SU-DHL-6 (cell line): ENCODE data around the gene TBR1.

Experiments used
- H2AFZ ChIP-seq: fragments of 200-600 bp; sonication (generic); 2 replicates; pipeline ENCODE4 v1.6.1; 2014; ENCODE audit warnings: low read depth, mild to moderate bottlenecking, moderate library complexity, mixed read lengths, antibody characterized with exemption, low read length; ENCODE audit not compliant: severe bottlenecking
- H3F3A ChIP-seq: fragments of 200-600 bp; shearing (Covaris generic); 2 replicates; pipeline ENCODE4 v1.6.0; 2016; ENCODE audit warnings: antibody characterized with exemption, mild to moderate bottlenecking; ENCODE audit not compliant: insufficient read depth
- H3K27ac ChIP-seq: fragments of 200-600 bp; sonication (generic); 2 replicates; pipeline ENCODE4 v1.5.1; 2016; ENCODE audit warnings: low read depth, mild to moderate bottlenecking, low read length, moderate library complexity, mixed read lengths
- H3K27me3 ChIP-seq: fragments of 200-600 bp; sonication (generic), shearing (Covaris generic); 2 replicates; pipeline ENCODE4 v1.6.0; 2014; ENCODE audit warnings: mild to moderate bottlenecking, low read length
- H3K36me3 ChIP-seq: fragments of 200-600 bp; sonication (generic); 2 replicates; pipeline ENCODE4 v1.6.1; 2014; ENCODE audit warnings: mild to moderate bottlenecking, low read length, mixed read lengths
- H3K4me2 ChIP-seq: fragments of 300-600, 200-600 bp; shearing (Covaris generic), sonication (generic); 2 replicates; pipeline ENCODE4 v1.6.0; 2014; ENCODE audit warnings: low read length, low read depth, mild to moderate bottlenecking; ENCODE audit not compliant: poor library complexity, severe bottlenecking
- H3K4me3 ChIP-seq: fragments of 200-600 bp; sonication (generic); 2 replicates; pipeline ENCODE4 v1.5.1; 2014; ENCODE audit warnings: antibody characterized with exemption, low read length, mild to moderate bottlenecking, mixed read lengths; ENCODE audit not compliant: insufficient read depth, poor library complexity, severe bottlenecking
- H3K79me2 ChIP-seq: fragments of 200-600 bp; sonication (generic); 2 replicates; pipeline ENCODE4 v1.6.1; 2014; ENCODE audit warnings: mild to moderate bottlenecking, low read length, moderate library complexity; ENCODE audit not compliant: insufficient read depth
- H3K9ac ChIP-seq: fragments of 200-600 bp; sonication (generic); 2 replicates; pipeline ENCODE4 v1.7.0; 2014; ENCODE audit warnings: mild to moderate bottlenecking, low read length
- H3K9me2 ChIP-seq: fragments of 200-600 bp; sonication (generic); replicated peaks from 2 replicates; pipeline ENCODE4 v1.6.1; 2014; ENCODE audit warnings: low read length; ENCODE audit not compliant: insufficient read depth
- H3K9me3 ChIP-seq: fragments of 200-600 bp; sonication (generic); 2 replicates; pipeline ENCODE4 v1.6.1; 2014; ENCODE audit warnings: low read length, mixed read lengths; ENCODE audit not compliant: insufficient read depth
- H4K20me1 ChIP-seq: fragments of 200-600 bp; sonication (generic); 2 replicates; pipeline ENCODE4 v1.6.1; 2014; ENCODE audit warnings: low read depth, mild to moderate bottlenecking, antibody characterized with exemption, low read length, moderate library complexity, mixed read lengths
- CTCF ChIP-seq: fragments of 200-600 bp; sonication (generic); IDR thresholded peaks from one replicate; pipeline ENCODE4 v1.5.1; 2017; ENCODE audit warnings: antibody characterized with exemption, mild to moderate bottlenecking, low read length, moderate library complexity; ENCODE audit not compliant: insufficient read depth, poor library complexity, severe bottlenecking
- EZH2phosphoT487 ChIP-seq: fragments of 200-600 bp; sonication (generic), shearing (Covaris generic); conservative IDR thresholded peaks from 2 replicates; pipeline ENCODE4 v1.6.1; 2018; ENCODE audit warnings: mild to moderate bottlenecking, antibody characterized with exemption, low read length, moderate library complexity, mixed read lengths

Gene TBR1

DNA sequence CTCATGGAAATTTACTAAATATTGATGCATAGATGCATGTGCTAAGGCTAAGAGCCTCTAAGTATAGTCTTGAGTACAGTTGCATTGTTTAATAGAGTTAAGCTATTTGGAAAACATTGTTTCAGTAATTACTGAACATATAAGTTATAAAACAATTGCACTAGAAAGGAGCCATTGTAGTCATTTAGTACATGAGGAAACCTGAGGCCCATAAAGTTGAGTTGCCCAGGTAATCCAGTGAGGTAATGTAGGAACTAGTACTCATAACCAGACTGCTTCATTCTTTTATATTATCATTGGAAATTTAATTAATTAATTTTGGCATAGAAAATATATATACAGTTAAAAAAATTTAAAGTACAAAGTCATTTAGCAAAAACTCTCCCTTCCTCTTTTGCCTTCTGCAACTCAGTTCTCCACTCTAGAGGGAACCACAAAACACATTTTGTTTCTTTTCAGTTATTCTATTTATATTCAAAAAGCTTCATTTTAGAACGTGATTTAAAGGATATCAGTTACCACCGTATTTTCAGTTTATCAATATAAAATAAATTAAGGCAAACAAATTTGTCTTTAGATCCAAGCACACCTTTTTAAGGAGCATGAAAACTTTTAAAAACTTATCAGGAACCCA, 27.8 kb upstream of the TBR1 start:
- Histone ChIP-seq H3K9me3 (no peaks in the 10 kb centered on the region), H3K9me2 (no peaks in the 10 kb centered on the region), H3K4me2 (no peak overlapping the region), H4K20me1 (no peaks in the 10 kb centered on the region), H3K27me3 (no peaks in the 10 kb centered on the region), H2AFZ (no peak overlapping the region), H3K36me3 (peaks cover 24% of the 10 kb centered on the region; the same call in 1 of the 2 replicates), H3K9ac (no peak overlapping the region), H3K4me3 (no peak overlapping the region), H3F3A (no peaks in the 10 kb centered on the region), H3K27ac (no peak overlapping the region), H3K79me2 (no peaks in the 10 kb centered on the region)
- TF ChIP-seq CTCF (no peak), EZH2phosphoT487 (no peak)

DNA sequence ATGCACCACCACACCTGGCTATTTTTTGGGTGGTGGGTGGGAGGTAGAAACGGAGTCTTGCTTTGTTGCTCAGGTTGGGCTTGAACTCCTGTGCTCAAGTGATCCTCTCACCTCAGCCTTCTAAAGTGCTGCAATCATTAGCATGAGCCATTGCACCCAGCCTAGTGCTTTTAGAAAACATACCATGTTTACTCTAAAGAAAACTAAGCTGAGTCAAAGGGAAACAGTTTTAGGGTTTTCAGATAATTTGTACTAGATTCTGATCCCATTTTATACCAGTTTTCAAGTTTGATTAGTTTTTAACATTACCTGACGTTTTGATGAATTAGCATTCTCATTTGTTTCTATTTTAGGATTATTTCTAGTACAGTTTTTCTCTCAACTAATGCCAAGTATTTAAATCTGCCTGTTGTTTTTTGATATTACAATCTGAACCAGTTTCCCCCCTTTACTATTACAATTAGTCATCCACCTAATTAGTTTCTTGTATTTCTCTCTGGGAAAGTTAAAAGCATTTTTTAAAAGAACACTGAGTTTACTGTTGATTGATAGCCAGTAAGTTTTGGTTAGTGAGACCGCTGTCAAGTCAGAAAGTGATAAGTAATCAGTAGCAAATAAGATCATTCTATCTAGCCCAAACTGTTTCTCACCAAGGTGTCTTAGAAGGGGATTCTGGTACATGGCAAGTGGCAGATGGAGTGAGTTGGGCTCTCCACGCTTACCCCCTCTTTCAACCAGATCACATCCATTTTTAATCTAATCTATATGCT, 24.2 kb upstream of the TBR1 start:
- peaks cover 46% of the 10 kb centered on the region for H3K36me3 ChIP-seq

GRCh38 chr2:161400076-161400475, 16.0 kb upstream of the TBR1 start:
- H3K4me3 ChIP-seq: no peak overlapping the region
- H3K9me2 ChIP-seq: no peaks in the 10 kb centered on the region
- no peak overlapping the region for H3K9ac ChIP-seq
- H3K4me2 ChIP-seq: no peak overlapping the region
- H3K27ac ChIP-seq: no peak overlapping the region
- H3K79me2 ChIP-seq: no peaks in the 10 kb centered on the region
- H4K20me1 ChIP-seq: no peaks in the 10 kb centered on the region
- no peaks in the 10 kb centered on the region for H3K9me3 ChIP-seq
- no peak for TF ChIP-seq EZH2phosphoT487
- no peak for TF ChIP-seq CTCF
- no peaks in the 10 kb centered on the region for H3K27me3 ChIP-seq
- H3F3A ChIP-seq: no peaks in the 10 kb centered on the region
- peaks cover 34% of the 10 kb centered on the region for H3K36me3 ChIP-seq
- H2AFZ ChIP-seq: no peak overlapping the region

More for the DNA sequence above, 24.2 kb upstream of the TBR1 start:
- TF ChIP-seq CTCF (no peak), EZH2phosphoT487 (no peak)
- Histone ChIP-seq H3K9me3 (no peaks in the 10 kb centered on the region), H2AFZ (no peak overlapping the region), H3F3A (no peaks in the 10 kb centered on the region), H3K27me3 (no peaks in the 10 kb centered on the region), H3K4me2 (no peak overlapping the region), H3K9me2 (no peaks in the 10 kb centered on the region), H3K79me2 (no peaks in the 10 kb centered on the region), H4K20me1 (no peaks in the 10 kb centered on the region), H3K27ac (no peak overlapping the region), H3K4me3 (no peak overlapping the region), H3K9ac (no peak overlapping the region)
